H9 (cell line): Measurements from ENCODE around the gene DSC2. TPM values are rescaled to one million over a fixed set of nuclear protein-coding genes. Genes with fewer than 3 reads are reported as not detected.

Experiments used
- DNase-seq: peaks from one replicate; pipeline ENCODE4 v3.0.0-alpha.2; 2017
- H2AFZ ChIP-seq: one replicate; pipeline ENCODE4 v1.6.1; 2013; ENCODE audit warnings: mild to moderate bottlenecking, low read length, control low read depth, moderate library complexity
- H2AK5ac ChIP-seq: 2 replicates; pipeline ENCODE4 v1.6.1; 2013; ENCODE audit warnings: low read length, control low read depth, mixed read lengths; ENCODE audit not compliant: insufficient read length
- H2BK120ac ChIP-seq: one replicate; pipeline ENCODE4 v1.6.1; 2013; ENCODE audit warnings: low read depth, mild to moderate bottlenecking, low read length, control low read depth, inconsistent platforms; ENCODE audit not compliant: poor library complexity, severe bottlenecking
- H2BK12ac ChIP-seq: 2 replicates; pipeline ENCODE4 v1.6.1; 2013; ENCODE audit warnings: low read length, control low read depth, mixed read lengths, low read depth; ENCODE audit not compliant: insufficient read length
- H2BK15ac ChIP-seq: 2 replicates; pipeline ENCODE4 v1.6.1; 2013; ENCODE audit warnings: low read depth, low read length, control low read depth
- H2BK20ac ChIP-seq: one replicate; pipeline ENCODE4 v1.6.1; 2013; ENCODE audit warnings: low read depth, mild to moderate bottlenecking, low read length, control low read depth, inconsistent platforms; ENCODE audit not compliant: poor library complexity, severe bottlenecking
- H2BK5ac ChIP-seq: 2 replicates; pipeline ENCODE4 v1.6.1; 2013; ENCODE audit warnings: low read length, control low read depth, mixed read lengths; ENCODE audit not compliant: insufficient read length
- H3K14ac ChIP-seq: 2 replicates; pipeline ENCODE4 v1.6.1; 2013; ENCODE audit warnings: low read length, control low read depth; ENCODE audit not compliant: insufficient read depth
- H3K18ac ChIP-seq: 2 replicates; pipeline ENCODE4 v1.6.1; 2013; ENCODE audit warnings: low read depth, mild to moderate bottlenecking, mixed read lengths, low read length, control low read depth; ENCODE audit not compliant: insufficient read length
- H3K23ac ChIP-seq: 2 replicates; pipeline ENCODE4 v1.6.1; 2013; ENCODE audit warnings: low read length, control low read depth, mixed read lengths, low read depth; ENCODE audit not compliant: insufficient read length
- H3K23me2 ChIP-seq: 2 replicates; pipeline ENCODE4 v1.6.1; 2013; ENCODE audit warnings: low read depth, mild to moderate bottlenecking, mixed read lengths, low read length, control low read depth; ENCODE audit not compliant: insufficient read length, poor library complexity, severe bottlenecking
- H3K27ac ChIP-seq: 2 replicates; pipeline ENCODE4 v1.5.1; 2013; ENCODE audit warnings: low read length, control low read depth, mixed read lengths, low read depth; ENCODE audit not compliant: insufficient read length
- H3K27me3 ChIP-seq: 2 replicates; pipeline ENCODE4 v1.6.1; 2013; ENCODE audit warnings: low read length, control low read depth, inconsistent platforms; ENCODE audit not compliant: insufficient read depth
- H3K4ac ChIP-seq: 2 replicates; pipeline ENCODE4 v1.6.1; 2013; ENCODE audit warnings: low read depth, mild to moderate bottlenecking, control low read depth, inconsistent platforms, low read length, moderate library complexity
- H3K4me1 ChIP-seq: 2 replicates; pipeline ENCODE4 v1.6.1; 2013; ENCODE audit warnings: low read length, control low read depth, inconsistent platforms; ENCODE audit not compliant: insufficient read depth
- H3K4me2 ChIP-seq: 2 replicates; pipeline ENCODE4 v1.6.1; 2013; ENCODE audit warnings: low read length, control low read depth, mixed read lengths; ENCODE audit not compliant: insufficient read length, insufficient read depth
- H3K56ac ChIP-seq: 2 replicates; pipeline ENCODE4 v1.6.1; 2013; ENCODE audit warnings: low read depth, mild to moderate bottlenecking, mixed read lengths, low read length, control low read depth; ENCODE audit not compliant: insufficient read length
- H3K79me1 ChIP-seq: 2 replicates; pipeline ENCODE4 v1.6.1; 2013; ENCODE audit warnings: low read depth, mild to moderate bottlenecking, moderate library complexity, low read length, control low read depth, inconsistent platforms; ENCODE audit not compliant: insufficient read depth, poor library complexity, severe bottlenecking
- H3K79me2 ChIP-seq: 2 replicates; pipeline ENCODE4 v1.6.1; 2013; ENCODE audit warnings: low read length, control low read depth, inconsistent platforms; ENCODE audit not compliant: insufficient read depth
- H3K9ac ChIP-seq: 2 replicates; pipeline ENCODE4 v1.6.1; 2013; ENCODE audit warnings: low read length, control low read depth, mixed read lengths; ENCODE audit not compliant: insufficient read length; ENCODE audit errors: extremely low read depth
- H3K9me3 ChIP-seq: one replicate; pipeline ENCODE4 v1.6.1; 2013; ENCODE audit warnings: low read depth, low read length, inconsistent platforms; ENCODE audit not compliant: control insufficient read depth
- H3T11ph ChIP-seq: one replicate; pipeline ENCODE4 v1.6.1; 2013; ENCODE audit warnings: mild to moderate bottlenecking, low read length, control low read depth, inconsistent platforms
- H4K20me1 ChIP-seq: one replicate; pipeline ENCODE4 v1.6.1; 2013; ENCODE audit not compliant: control insufficient read depth, insufficient read length, insufficient read depth
- H4K5ac ChIP-seq: 2 replicates; pipeline ENCODE4 v1.6.1; 2013; ENCODE audit warnings: low read depth, mild to moderate bottlenecking, mixed read lengths, low read length, control low read depth; ENCODE audit not compliant: insufficient read length
- H4K8ac ChIP-seq: replicated peaks from 2 replicates; pipeline ENCODE4 v1.6.1; 2013; ENCODE audit warnings: low read length, control low read depth, mixed read lengths, low read depth; ENCODE audit not compliant: insufficient read length
- H4K91ac ChIP-seq: 2 replicates; pipeline ENCODE4 v1.6.1; 2013; ENCODE audit warnings: low read depth, mild to moderate bottlenecking, moderate library complexity, mixed read lengths, low read length, control low read depth; ENCODE audit not compliant: insufficient read length
- H3K27ac Mint-ChIP-seq, 3 experiments: 2 replicates in 2 of 3; 3 replicates in 1 of 3; pipeline ENCODE4 v1.8.0; 2020 to 2021; ENCODE audit warnings: mixed read lengths in 3 of 3, mild to moderate bottlenecking in 1 of 3, moderate library complexity in 1 of 3
- H3K27me3 Mint-ChIP-seq: 2 replicates; pipeline ENCODE4 v1.8.0; 2021; ENCODE audit warnings: low read depth, mild to moderate bottlenecking, moderate library complexity, mixed read lengths
- H3K36me3 Mint-ChIP-seq, 3 experiments: 2 replicates in 2 of 3; 3 replicates in 1 of 3; pipeline ENCODE4 v1.8.0; 2020 to 2021; ENCODE audit warnings: low read depth in 3 of 3, mixed read lengths in 3 of 3; ENCODE audit not compliant: insufficient read depth in 1 of 3
- H3K4me1 Mint-ChIP-seq, 2 experiments: 2 replicates each; pipeline ENCODE4 v1.8.0; 2020; ENCODE audit warnings: mixed read lengths in 2 of 2
- H3K4me3 Mint-ChIP-seq, 2 experiments: 2 replicates in 1 of 2; 3 replicates in 1 of 2; pipeline ENCODE4 v1.8.0; 2020 to 2021; ENCODE audit warnings: mild to moderate bottlenecking in 2 of 2, mixed read lengths in 2 of 2, moderate library complexity in 1 of 2
- H3K9me3 Mint-ChIP-seq, 2 experiments: 2 replicates in 1 of 2; 3 replicates in 1 of 2; pipeline ENCODE4 v1.8.0; 2020; ENCODE audit warnings: mild to moderate bottlenecking in 2 of 2, mixed read lengths in 2 of 2, moderate library complexity in 1 of 2
- WGBS: extraction: QIAGEN DNeasy Blood & Tissue Kit; methylation state at CpG from one replicate; pipeline ENCODE4 v1.1.7; 2013; ENCODE audit warnings: missing lambda C conversion rate, low lambda C conversion rate, mixed read lengths; ENCODE audit not compliant: insufficient read length; ENCODE audit errors: extremely low coverage; 5-methylcytosine and 5-hydroxymethylcytosine counted together
- total RNA-seq: library from RNA; stranded (reverse); gene quantifications from 2 replicates; pipeline ENCODE4 v1.2.1, GENCODE V29; 2021
- TF ChIP-seq, protein P1 (sequence below): fragments of 200-600 bp; sonication (generic); conservative IDR thresholded peaks from 3 replicates; pipeline ENCODE4 v1.8.0; 2021; ENCODE audit warnings: antibody characterized with exemption, mild to moderate bottlenecking

DSC2 gene
- total RNA-seq, 1 experiment from 2014 or later = 26.1 TPM

DNA sequence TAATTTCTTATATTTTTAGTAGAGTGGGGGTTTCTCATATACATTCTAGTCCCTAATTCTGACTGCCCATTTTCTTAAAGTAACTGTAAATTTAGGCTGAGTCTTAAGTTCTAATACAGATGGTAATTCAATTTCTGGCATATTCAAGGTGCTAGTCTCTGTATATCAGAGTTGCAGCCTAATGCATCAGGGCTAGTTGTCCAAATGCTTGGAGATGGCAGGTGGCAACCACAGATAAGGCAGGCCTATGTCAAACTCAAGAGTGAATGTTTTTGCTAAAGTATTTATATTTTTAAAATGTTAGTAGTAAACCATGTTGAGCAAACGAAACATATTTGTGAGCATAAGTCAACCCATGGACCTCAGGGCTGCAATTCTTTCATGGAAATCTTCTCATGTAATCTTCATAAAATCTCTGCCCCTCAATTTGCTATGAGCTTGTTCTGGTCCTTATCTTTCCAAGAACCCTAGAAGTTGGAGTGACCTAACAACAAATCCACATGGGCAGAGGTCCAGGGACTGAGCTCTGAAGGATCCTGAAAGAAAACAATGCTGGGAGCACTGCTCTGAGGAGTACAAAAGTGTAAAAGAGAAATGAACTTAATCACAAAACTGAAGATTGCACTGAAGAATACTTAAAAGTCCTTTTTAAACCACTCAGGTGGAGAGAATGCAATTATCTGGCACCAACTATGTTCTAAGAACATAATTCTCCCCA lies 27.3 kb upstream of the DSC2 start:
- Histone ChIP-seq H2BK120ac (no peak overlapping the region), H3T11ph (no peak overlapping the region), H3K14ac (no peak overlapping the region), H4K91ac (no peak overlapping the region), H2AK5ac (no peak overlapping the region), H3K23ac (no peak overlapping the region), H3K56ac (no peak overlapping the region), H4K20me1 (no peaks in the 10 kb centered on the region), H2BK12ac (no peak overlapping the region), H3K27ac (no peak overlapping the region), H3K79me1 (no peaks in the 10 kb centered on the region), H3K18ac (no peak overlapping the region), H2AFZ (no peak overlapping the region), H3K4me2 (no peak overlapping the region), H3K4me1 (no peaks in the 10 kb centered on the region), H4K8ac (no peak overlapping the region), H2BK20ac (no peak overlapping the region), H3K4ac (no peak overlapping the region), H3K27me3 (no peaks in the 10 kb centered on the region), H3K79me2 (no peaks in the 10 kb centered on the region), H2BK15ac (no peak overlapping the region), H3K9me3 (no peaks in the 10 kb centered on the region), H3K9ac (no peak overlapping the region), H4K5ac (no peak overlapping the region), H3K23me2 (no peaks in the 10 kb centered on the region), H2BK5ac (no peak overlapping the region)
- Mint-ChIP-seq H3K27me3 (no peaks in the 10 kb centered on the region), H3K9me3 (peaks cover 0 to 3% of the 10 kb centered on the region in 2 experiments; a peak in 1 of 5 replicates), H3K36me3 (no peaks in the 10 kb centered on the region), H3K4me1 (no peaks in the 10 kb centered on the region), H3K27ac (no peak overlapping the region), H3K4me3 (no peak overlapping the region)
- TF ChIP-seq, protein P1, sequence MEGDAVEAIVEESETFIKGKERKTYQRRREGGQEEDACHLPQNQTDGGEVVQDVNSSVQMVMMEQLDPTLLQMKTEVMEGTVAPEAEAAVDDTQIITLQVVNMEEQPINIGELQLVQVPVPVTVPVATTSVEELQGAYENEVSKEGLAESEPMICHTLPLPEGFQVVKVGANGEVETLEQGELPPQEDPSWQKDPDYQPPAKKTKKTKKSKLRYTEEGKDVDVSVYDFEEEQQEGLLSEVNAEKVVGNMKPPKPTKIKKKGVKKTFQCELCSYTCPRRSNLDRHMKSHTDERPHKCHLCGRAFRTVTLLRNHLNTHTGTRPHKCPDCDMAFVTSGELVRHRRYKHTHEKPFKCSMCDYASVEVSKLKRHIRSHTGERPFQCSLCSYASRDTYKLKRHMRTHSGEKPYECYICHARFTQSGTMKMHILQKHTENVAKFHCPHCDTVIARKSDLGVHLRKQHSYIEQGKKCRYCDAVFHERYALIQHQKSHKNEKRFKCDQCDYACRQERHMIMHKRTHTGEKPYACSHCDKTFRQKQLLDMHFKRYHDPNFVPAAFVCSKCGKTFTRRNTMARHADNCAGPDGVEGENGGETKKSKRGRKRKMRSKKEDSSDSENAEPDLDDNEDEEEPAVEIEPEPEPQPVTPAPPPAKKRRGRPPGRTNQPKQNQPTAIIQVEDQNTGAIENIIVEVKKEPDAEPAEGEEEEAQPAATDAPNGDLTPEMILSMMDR = no peak
- no peak for DNase-seq
- no CpG with 5 or more reads among the region's 1 CpG for WGBS
